Ovary (tissue), 3 donors: Measurements from ENCODE around the gene PDSS2.

Experiments
- EP300 ChIP-seq: sonication (generic); formaldehyde crosslinking; IDR thresholded peaks from one replicate; pipeline ENCODE4 v1.6.1; 2017; ENCODE audit warnings: antibody characterized with exemption
- POLR2A ChIP-seq: fragments of 450-650 bp; IDR thresholded peaks from one replicate; pipeline ENCODE4 v1.6.1; 2017; ENCODE audit warnings: antibody characterized with exemption, mild to moderate bottlenecking, moderate library complexity
- TF ChIP-seq, protein P1 (sequence below), 3 donors: fragments of 450-650 bp in 2 of 3; fragments of 200-600 bp in 1 of 3; IDR thresholded peaks; one replicate each; pipeline versions ENCODE4 v1.5.1 to v1.8.0; 2016 to 2022; ENCODE audit warnings: antibody characterized with exemption in 3 of 3, mild to moderate bottlenecking in 1 of 3
- donor health status: DM: no; HTN: no; CAD: no.

- TF ChIP-seq, protein P1, sequence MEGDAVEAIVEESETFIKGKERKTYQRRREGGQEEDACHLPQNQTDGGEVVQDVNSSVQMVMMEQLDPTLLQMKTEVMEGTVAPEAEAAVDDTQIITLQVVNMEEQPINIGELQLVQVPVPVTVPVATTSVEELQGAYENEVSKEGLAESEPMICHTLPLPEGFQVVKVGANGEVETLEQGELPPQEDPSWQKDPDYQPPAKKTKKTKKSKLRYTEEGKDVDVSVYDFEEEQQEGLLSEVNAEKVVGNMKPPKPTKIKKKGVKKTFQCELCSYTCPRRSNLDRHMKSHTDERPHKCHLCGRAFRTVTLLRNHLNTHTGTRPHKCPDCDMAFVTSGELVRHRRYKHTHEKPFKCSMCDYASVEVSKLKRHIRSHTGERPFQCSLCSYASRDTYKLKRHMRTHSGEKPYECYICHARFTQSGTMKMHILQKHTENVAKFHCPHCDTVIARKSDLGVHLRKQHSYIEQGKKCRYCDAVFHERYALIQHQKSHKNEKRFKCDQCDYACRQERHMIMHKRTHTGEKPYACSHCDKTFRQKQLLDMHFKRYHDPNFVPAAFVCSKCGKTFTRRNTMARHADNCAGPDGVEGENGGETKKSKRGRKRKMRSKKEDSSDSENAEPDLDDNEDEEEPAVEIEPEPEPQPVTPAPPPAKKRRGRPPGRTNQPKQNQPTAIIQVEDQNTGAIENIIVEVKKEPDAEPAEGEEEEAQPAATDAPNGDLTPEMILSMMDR (IDR thresholded peaks at IDR 0.05): no peak
- no peak for TF ChIP-seq EP300
- no peak for TF ChIP-seq POLR2A
Observed at GRCh38 chr6:107423474-107423990, 35.8 kb downstream of the PDSS2 start.
